Nucleus accumbens (tissue), 56 donors: Measurements from ENCODE around the gene ONECUT3.
"Not testable (repeated sequence)": the region's sequence is repeated elsewhere in the genome, so short reads cannot be mapped to it uniquely, and the experiment has no call there.

Source experiments
- DNase-seq, 56 donors: peaks; one replicate each; lab custom pipeline; 2025; lab: John Stamatoyannopoulos, UW

ONECUT3 gene

GRCh38 chr19:1752757-1753728 lies at the start of gene ONECUT3:
TSS of gene ONECUT3 (plus strand) at chr19:1753506. CDS start at chr19:1753663, 157 bp downstream.
- DNase-seq = no peak

- DNase-seq = no peak
Measured at GRCh38 chr19:1704339-1704738, 49.0 kb upstream of the ONECUT3 start.

GRCh38 chr19:1705367-1705766 lies 47.9 kb upstream of the ONECUT3 start:
- DNase-seq = no peak

- DNase-seq = not testable (repeated sequence)
Measured at GRCh38 chr19:1706646-1707045, 46.7 kb upstream of the ONECUT3 start.

- DNase-seq = no peak
Measured at GRCh38 chr19:1707240-1707639, 46.1 kb upstream of the ONECUT3 start.

GRCh38 chr19:1713170-1713569 lies 40.1 kb upstream of the ONECUT3 start:
- no peak for DNase-seq

GRCh38 chr19:1715540-1715939 lies 37.8 kb upstream of the ONECUT3 start:
- no peak for DNase-seq

- DNase-seq = no peak
Measured at GRCh38 chr19:1717200-1717969, 35.9 kb upstream of the ONECUT3 start.

GRCh38 chr19:1717970-1718264 lies 35.4 kb upstream of the ONECUT3 start:
- DNase-seq = no peak

- peak in 1 of 56 donors; percentile 50 for DNase-seq
Measured at GRCh38 chr19:1718420-1719291, 34.6 kb upstream of the ONECUT3 start.

GRCh38 chr19:1719519-1719918 lies 33.8 kb upstream of the ONECUT3 start:
- DNase-seq = no peak

- DNase-seq = no peak
Measured at GRCh38 chr19:1720237-1720636, 33.1 kb upstream of the ONECUT3 start.

- peak in 52 of 56 donors; percentile 5 to 82 (median 42) for DNase-seq
Measured at GRCh38 chr19:1725100-1726064, 27.9 kb upstream of the ONECUT3 start.

- DNase-seq = no peak
Measured at GRCh38 chr19:1728816-1729567, 24.3 kb upstream of the ONECUT3 start.

GRCh38 chr19:1729568-1729925 lies 23.8 kb upstream of the ONECUT3 start:
- no peak for DNase-seq

- DNase-seq = no peak
Measured at GRCh38 chr19:1730157-1730556, 23.1 kb upstream of the ONECUT3 start.

- no peak for DNase-seq
Measured at GRCh38 chr19:1734321-1734966, 18.9 kb upstream of the ONECUT3 start.

GRCh38 chr19:1736280-1736679 lies 17.0 kb upstream of the ONECUT3 start:
- no peak for DNase-seq
